ENCODE data around the gene SGCA.

SGCA gene

DNA sequence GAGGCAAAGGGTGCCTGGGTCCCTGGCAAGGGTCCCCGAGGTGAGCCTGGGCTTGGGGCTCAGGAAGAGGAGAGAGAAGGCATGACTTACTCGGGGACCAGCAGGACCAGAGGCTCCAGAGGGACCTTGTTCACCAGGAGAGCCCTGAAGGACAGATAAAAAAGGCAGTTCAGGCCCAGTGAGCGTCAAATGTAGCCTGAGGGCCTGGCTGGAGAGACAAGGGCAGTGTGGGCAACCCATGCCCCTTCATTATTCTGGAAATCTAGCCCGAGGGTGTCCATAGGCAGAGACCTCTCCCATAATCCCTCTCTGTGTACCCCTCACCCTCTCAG, 21.6 kb downstream of the SGCA start:
- Histone ChIP-seq H3K9me3 (ENCODE audit: control insufficient read depth, insufficient read depth, low read depth, low read length) (no peaks in the 10 kb centered on the region), H3K27ac (ENCODE audit: extremely low read depth, low read depth, low read length) (no peak overlapping the region), H3K36me3 (ENCODE audit: control insufficient read depth in 2 of 2, insufficient read depth in 1 of 2, low read length in 2 of 2) (peaks cover 0 to 67% of the 10 kb centered on the region in 2 experiments; a peak in 1 of 3 replicates), H3K4me1 (ENCODE audit: control insufficient read depth, insufficient read depth, low read length) (no peaks in the 10 kb centered on the region), H3K4me3 (ENCODE audit: low read depth, low read length) (no peak overlapping the region)
- no peak for TF ChIP-seq ZNF707 (tag by site-specific recombination; IDR thresholded peaks at IDR 0.05)
- no peak for TF ChIP-seq ZNF202 (tag by site-specific recombination; IDR thresholded peaks at IDR 0.05; ENCODE audit: borderline replicate concordance)
- TF ChIP-seq, protein P1, sequence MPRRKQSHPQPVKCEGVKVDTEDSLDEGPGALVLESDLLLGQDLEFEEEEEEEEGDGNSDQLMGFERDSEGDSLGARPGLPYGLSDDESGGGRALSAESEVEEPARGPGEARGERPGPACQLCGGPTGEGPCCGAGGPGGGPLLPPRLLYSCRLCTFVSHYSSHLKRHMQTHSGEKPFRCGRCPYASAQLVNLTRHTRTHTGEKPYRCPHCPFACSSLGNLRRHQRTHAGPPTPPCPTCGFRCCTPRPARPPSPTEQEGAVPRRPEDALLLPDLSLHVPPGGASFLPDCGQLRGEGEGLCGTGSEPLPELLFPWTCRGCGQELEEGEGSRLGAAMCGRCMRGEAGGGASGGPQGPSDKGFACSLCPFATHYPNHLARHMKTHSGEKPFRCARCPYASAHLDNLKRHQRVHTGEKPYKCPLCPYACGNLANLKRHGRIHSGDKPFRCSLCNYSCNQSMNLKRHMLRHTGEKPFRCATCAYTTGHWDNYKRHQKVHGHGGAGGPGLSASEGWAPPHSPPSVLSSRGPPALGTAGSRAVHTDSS (tag by site-specific recombination; IDR thresholded peaks at IDR 0.05) = no peak
- TF ChIP-seq ZNF221 (tag by site-specific recombination; IDR thresholded peaks at IDR 0.05; ENCODE audit: borderline replicate concordance) = no peak
- TF ChIP-seq ZNF843 (tag by site-specific recombination; IDR thresholded peaks at IDR 0.05) = no peak
- no peak for TF ChIP-seq HOXD13 (CRISPR knock-in tag; IDR thresholded peaks at IDR 0.05; ENCODE audit: borderline replicate concordance)
- no peak for TF ChIP-seq ZNF311 (tag by site-specific recombination; IDR thresholded peaks at IDR 0.05; ENCODE audit: borderline replicate concordance)
- TF ChIP-seq ZNF624 (tag by site-specific recombination; IDR thresholded peaks at IDR 0.05) = no peak
- no peak for TF ChIP-seq ZNF660 (tag by site-specific recombination; IDR thresholded peaks at IDR 0.05)
- TF ChIP-seq, protein P2, sequence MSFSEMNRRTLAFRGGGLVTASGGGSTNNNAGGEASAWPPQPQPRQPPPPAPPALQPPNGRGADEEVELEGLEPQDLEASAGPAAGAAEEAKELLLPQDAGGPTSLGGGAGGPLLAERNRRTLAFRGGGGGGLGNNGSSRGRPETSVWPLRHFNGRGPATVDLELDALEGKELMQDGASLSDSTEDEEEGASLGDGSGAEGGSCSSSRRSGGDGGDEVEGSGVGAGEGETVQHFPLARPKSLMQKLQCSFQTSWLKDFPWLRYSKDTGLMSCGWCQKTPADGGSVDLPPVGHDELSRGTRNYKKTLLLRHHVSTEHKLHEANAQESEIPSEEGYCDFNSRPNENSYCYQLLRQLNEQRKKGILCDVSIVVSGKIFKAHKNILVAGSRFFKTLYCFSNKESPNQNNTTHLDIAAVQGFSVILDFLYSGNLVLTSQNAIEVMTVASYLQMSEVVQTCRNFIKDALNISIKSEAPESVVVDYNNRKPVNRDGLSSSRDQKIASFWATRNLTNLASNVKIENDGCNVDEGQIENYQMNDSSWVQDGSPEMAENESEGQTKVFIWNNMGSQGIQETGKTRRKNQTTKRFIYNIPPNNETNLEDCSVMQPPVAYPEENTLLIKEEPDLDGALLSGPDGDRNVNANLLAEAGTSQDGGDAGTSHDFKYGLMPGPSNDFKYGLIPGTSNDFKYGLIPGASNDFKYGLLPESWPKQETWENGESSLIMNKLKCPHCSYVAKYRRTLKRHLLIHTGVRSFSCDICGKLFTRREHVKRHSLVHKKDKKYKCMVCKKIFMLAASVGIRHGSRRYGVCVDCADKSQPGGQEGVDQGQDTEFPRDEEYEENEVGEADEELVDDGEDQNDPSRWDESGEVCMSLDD (tag by site-specific recombination; IDR thresholded peaks at IDR 0.05) = no peak
- TF ChIP-seq ZNF114 (tag by site-specific recombination; IDR thresholded peaks at IDR 0.05) = no peak
- TF ChIP-seq ZNF157 (tag by site-specific recombination; IDR thresholded peaks at IDR 0.05) = no peak
- TF ChIP-seq ZNF239 (tag by site-specific recombination; IDR thresholded peaks at IDR 0.05) = no peak
- TF ChIP-seq SETDB1 (IDR thresholded peaks at IDR 0.05; ENCODE audit: insufficient read length, low read length) = no peak
- TF ChIP-seq ZNF626 (tag by site-specific recombination; IDR thresholded peaks at IDR 0.05) = no peak
- no peak for TF ChIP-seq SP3 (tag by site-specific recombination; IDR thresholded peaks at IDR 0.05)
- TF ChIP-seq ZNF302 (tag by site-specific recombination; IDR thresholded peaks at IDR 0.05; ENCODE audit: low read depth) = no peak
- TF ChIP-seq SP7 (tag by site-specific recombination; IDR thresholded peaks at IDR 0.05) = no peak
- no peak for TF ChIP-seq REPIN1 (tag by site-specific recombination; IDR thresholded peaks at IDR 0.05; ENCODE audit: low read depth)
- ChIA-PET POLR2A (interaction anchor here (2.1 kb wide), 1 partner anchor 9 kb away, joined by 12 read pairs; no protein-coding TSS in a partner anchor), CTCF (interaction anchor here (0.8 to 1.4 kb wide), 3 partner anchors 9 to 85 kb away, joined by 3 to 8 read pairs (median 4); no protein-coding TSS in a partner anchor)

DNA sequence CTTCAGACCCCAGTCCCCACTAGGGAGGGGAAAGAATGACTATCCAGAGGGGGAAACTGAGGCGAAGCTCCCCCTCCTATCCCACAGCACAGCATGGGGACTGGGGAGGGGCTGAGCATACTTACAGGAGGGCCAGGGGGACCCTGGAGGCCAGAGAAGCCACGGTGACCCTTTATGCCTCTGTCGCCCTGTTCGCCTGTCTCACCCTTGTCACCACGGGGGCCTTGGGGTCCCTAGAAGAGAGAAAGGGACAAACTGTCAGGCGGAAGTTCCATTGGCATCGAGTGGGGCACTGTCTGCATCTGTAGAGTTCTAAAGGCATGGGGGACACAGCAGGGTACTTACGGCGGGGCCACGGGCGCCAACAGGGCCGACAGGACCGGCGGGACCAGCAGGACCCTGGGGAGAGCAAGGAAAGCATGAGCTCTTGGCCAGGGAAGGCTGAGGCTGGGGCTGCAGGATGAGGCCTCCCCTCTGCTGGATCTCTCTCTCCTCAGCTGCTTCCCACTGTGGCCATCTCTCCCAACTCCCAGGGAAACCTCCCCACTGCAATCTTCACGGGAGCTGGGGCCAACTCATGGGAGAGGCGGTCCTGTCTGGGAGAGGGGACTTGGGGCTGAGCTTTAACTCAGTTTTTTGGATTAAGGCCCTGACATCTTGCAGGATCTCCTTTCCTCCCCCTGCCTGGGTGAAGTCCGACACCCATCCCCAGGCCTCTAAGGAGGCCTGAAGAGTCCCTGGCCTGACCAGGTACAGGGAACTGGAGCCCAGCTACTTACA, 22.1 kb downstream of the SGCA start:
- CTCF ChIA-PET = interaction anchor here (0.7 to 1.4 kb wide), 6 partner anchors 9 to 241 kb away, joined by 3 to 8 read pairs (median 3); no protein-coding TSS in a partner anchor
- peaks cover 0 to 71% of the 10 kb centered on the region in 2 experiments; a peak in 1 of 3 replicates for H3K36me3 ChIP-seq (ENCODE audit: control insufficient read depth in 2 of 2, insufficient read depth in 1 of 2, low read length in 2 of 2)
- no peak overlapping the region for H3K27ac ChIP-seq (ENCODE audit: extremely low read depth, low read depth, low read length)
- no peak overlapping the region for H3K4me3 ChIP-seq (ENCODE audit: low read depth, low read length)
- no peaks in the 10 kb centered on the region for H3K4me1 ChIP-seq (ENCODE audit: control insufficient read depth, insufficient read depth, low read length)
- no peaks in the 10 kb centered on the region for H3K9me3 ChIP-seq (ENCODE audit: control insufficient read depth, insufficient read depth, low read depth, low read length)
- POLR2A ChIA-PET = interaction anchor here (2.1 kb wide), 1 partner anchor 10 kb away, joined by 12 read pairs; no protein-coding TSS in a partner anchor
- TF ChIP-seq ZIC2 (tag by site-specific recombination; IDR thresholded peaks at IDR 0.05) = peak; percentile 36
- TF ChIP-seq, protein P3, sequence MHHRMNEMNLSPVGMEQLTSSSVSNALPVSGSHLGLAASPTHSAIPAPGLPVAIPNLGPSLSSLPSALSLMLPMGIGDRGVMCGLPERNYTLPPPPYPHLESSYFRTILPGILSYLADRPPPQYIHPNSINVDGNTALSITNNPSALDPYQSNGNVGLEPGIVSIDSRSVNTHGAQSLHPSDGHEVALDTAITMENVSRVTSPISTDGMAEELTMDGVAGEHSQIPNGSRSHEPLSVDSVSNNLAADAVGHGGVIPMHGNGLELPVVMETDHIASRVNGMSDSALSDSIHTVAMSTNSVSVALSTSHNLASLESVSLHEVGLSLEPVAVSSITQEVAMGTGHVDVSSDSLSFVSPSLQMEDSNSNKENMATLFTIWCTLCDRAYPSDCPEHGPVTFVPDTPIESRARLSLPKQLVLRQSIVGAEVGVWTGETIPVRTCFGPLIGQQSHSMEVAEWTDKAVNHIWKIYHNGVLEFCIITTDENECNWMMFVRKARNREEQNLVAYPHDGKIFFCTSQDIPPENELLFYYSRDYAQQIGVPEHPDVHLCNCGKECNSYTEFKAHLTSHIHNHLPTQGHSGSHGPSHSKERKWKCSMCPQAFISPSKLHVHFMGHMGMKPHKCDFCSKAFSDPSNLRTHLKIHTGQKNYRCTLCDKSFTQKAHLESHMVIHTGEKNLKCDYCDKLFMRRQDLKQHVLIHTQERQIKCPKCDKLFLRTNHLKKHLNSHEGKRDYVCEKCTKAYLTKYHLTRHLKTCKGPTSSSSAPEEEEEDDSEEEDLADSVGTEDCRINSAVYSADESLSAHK (tag by site-specific recombination; IDR thresholded peaks at IDR 0.05) = no peak
